Measurements from ENCODE around the gene GABPB1. TPM values are rescaled to one million over a fixed set of nuclear protein-coding genes. Genes with fewer than 3 reads are reported as not detected.

GABPB1 gene
- polyA plus RNA-seq, 1 donor (not counting 4 experiments of a cell fraction or from before 2014, with no cell fraction given): 23.3 TPM

- H3K4me2 ChIP-seq (ENCODE audit: control insufficient read depth, extremely low read depth, insufficient read depth, low read depth, low read length): no peak overlapping the region
- no peaks in the 10 kb centered on the region for H3K9me3 ChIP-seq (ENCODE audit: control insufficient read depth, low read depth, low read length)
- no peak overlapping the region for H3K9ac ChIP-seq (ENCODE audit: control insufficient read depth, extremely low read depth, insufficient read depth, low read length)
- H3K9me1 ChIP-seq (ENCODE audit: control insufficient read depth, extremely low read depth, insufficient read depth, low read length): no peaks in the 10 kb centered on the region
- no peaks in the 10 kb centered on the region for H3K79me2 ChIP-seq (ENCODE audit: control insufficient read depth, insufficient read depth, low read length)
- H2AFZ ChIP-seq (ENCODE audit: control insufficient read depth, low read length): no peak overlapping the region
- no peak overlapping the region for H3K4me3 ChIP-seq (ENCODE audit: control insufficient read depth in 2 of 3, extremely low read depth in 1 of 3, insufficient read depth in 2 of 3, low read depth in 1 of 3, low read length in 3 of 3)
- no peaks in the 10 kb centered on the region for H4K20me1 ChIP-seq (ENCODE audit: control insufficient read depth, extremely low read depth, insufficient read depth, low read length)
- TF ChIP-seq EZH2 (IDR thresholded peaks at IDR 0.05; ENCODE audit: low read length) (no peak), CTCF (optimal IDR thresholded peaks at IDR 0.05 in 1 of 3, IDR thresholded peaks at IDR 0.05 in 1 of 3, conservative IDR thresholded peaks at IDR 0.05 in 1 of 3; ENCODE audit: extremely low read depth in 1 of 3, insufficient read depth in 2 of 3, low read length in 3 of 3) (no peak)
- H3K27me3 ChIP-seq (ENCODE audit: control insufficient read depth, extremely low read depth, insufficient read depth, low read length): no peaks in the 10 kb centered on the region
- no peak overlapping the region for H3K27ac ChIP-seq (ENCODE audit: control insufficient read depth, insufficient read depth, low read length)
- H3K4me1 ChIP-seq (ENCODE audit: control insufficient read depth, extremely low read depth, insufficient read depth, low read length): peaks cover under 1% of the 10 kb centered on the region
- DNase-seq (ENCODE audit: low read depth, low spot score) (no peak), FAIRE-seq (no peak)
- dilution Hi-C loops (cut with MboI; ENCODE audit: extremely low pct_ligation_motif_present, low sequenced_read_pairs): no loop called here
- H3K36me3 ChIP-seq (ENCODE audit: control insufficient read depth in 2 of 2, extremely low read depth in 1 of 2, insufficient read depth in 2 of 2, low read length in 2 of 2): no peaks in the 10 kb centered on the region
Measured at GRCh38 chr15:50262533-50262932, 92.5 kb downstream of the GABPB1 start.

GRCh38 chr15:50261981-50262380 is 93.0 kb downstream of the GABPB1 start:
- Histone ChIP-seq H3K9ac (ENCODE audit: control insufficient read depth, extremely low read depth, insufficient read depth, low read length) (no peak overlapping the region), H3K4me1 (ENCODE audit: control insufficient read depth, extremely low read depth, insufficient read depth, low read length) (peaks cover 3% of the 10 kb centered on the region), H3K36me3 (ENCODE audit: control insufficient read depth in 2 of 2, extremely low read depth in 1 of 2, insufficient read depth in 2 of 2, low read length in 2 of 2) (no peaks in the 10 kb centered on the region), H3K4me2 (ENCODE audit: control insufficient read depth, extremely low read depth, insufficient read depth, low read depth, low read length) (no peak overlapping the region), H3K27ac (ENCODE audit: control insufficient read depth, insufficient read depth, low read length) (no peak overlapping the region), H3K9me3 (ENCODE audit: control insufficient read depth, low read depth, low read length) (no peaks in the 10 kb centered on the region), H3K79me2 (ENCODE audit: control insufficient read depth, insufficient read depth, low read length) (no peaks in the 10 kb centered on the region), H4K20me1 (ENCODE audit: control insufficient read depth, extremely low read depth, insufficient read depth, low read length) (no peaks in the 10 kb centered on the region), H2AFZ (ENCODE audit: control insufficient read depth, low read length) (no peak overlapping the region), H3K9me1 (ENCODE audit: control insufficient read depth, extremely low read depth, insufficient read depth, low read length) (no peaks in the 10 kb centered on the region), H3K4me3 (ENCODE audit: control insufficient read depth in 2 of 3, extremely low read depth in 1 of 3, insufficient read depth in 2 of 3, low read depth in 1 of 3, low read length in 3 of 3) (no peak overlapping the region), H3K27me3 (ENCODE audit: control insufficient read depth, extremely low read depth, insufficient read depth, low read length) (no peaks in the 10 kb centered on the region)
- FAIRE-seq: no peak
- DNase-seq (ENCODE audit: low read depth, low spot score): no peak
- dilution Hi-C loops (cut with MboI; ENCODE audit: extremely low pct_ligation_motif_present, low sequenced_read_pairs): no loop called here
- TF ChIP-seq CTCF (optimal IDR thresholded peaks at IDR 0.05 in 1 of 3, IDR thresholded peaks at IDR 0.05 in 1 of 3, conservative IDR thresholded peaks at IDR 0.05 in 1 of 3; ENCODE audit: extremely low read depth in 1 of 3, insufficient read depth in 2 of 3, low read length in 3 of 3): no peak
- TF ChIP-seq EZH2 (IDR thresholded peaks at IDR 0.05; ENCODE audit: low read length): no peak
